SK-N-MC (cell line): Measurements from ENCODE around the gene KLHDC2.

Experiments used
- DNase-seq: peaks from one replicate; pipeline ENCODE4 v3.0.0-alpha.2; 2011; ENCODE audit warnings: low read depth, low spot score
- H3K27ac ChIP-seq: fragments of 200-600 bp; sonication (generic); 2 replicates; pipeline ENCODE4 v1.5.1; 2016; ENCODE audit warnings: mixed run types
- H3K36me3 ChIP-seq: fragments of 200-600 bp; sonication (generic); 2 replicates; pipeline ENCODE4 v1.6.1; 2017; ENCODE audit warnings: antibody characterized with exemption, low read length, mixed read lengths; ENCODE audit not compliant: insufficient read depth
- H3K4me3 ChIP-seq: fragments of 200-600 bp; sonication (generic); 2 replicates; pipeline ENCODE4 v1.5.1; 2016
- H3K9ac ChIP-seq: fragments of 200-600 bp; sonication (generic); 2 replicates; pipeline ENCODE4 v1.8.0; 2017; ENCODE audit warnings: mixed run types, mixed read lengths; ENCODE audit not compliant: insufficient read length
- H3K9me3 ChIP-seq: fragments of 200-600 bp; sonication (generic); 2 replicates; pipeline ENCODE4 v1.6.1; 2017; ENCODE audit warnings: low read depth, mild to moderate bottlenecking, antibody characterized with exemption, low read length, moderate library complexity, mixed read lengths
- EZH2 ChIP-seq: fragments of 200-600 bp; sonication (generic); IDR thresholded peaks from one replicate; pipeline ENCODE4 v1.6.1; 2017; ENCODE audit warnings: antibody characterized with exemption
- FOXP2 ChIP-seq: optimal IDR thresholded peaks from 2 replicates; pipeline ENCODE3; 2011; ENCODE audit warnings: mild to moderate bottlenecking, moderate library complexity; ENCODE audit not compliant: insufficient read depth; ENCODE audit errors: extremely low read length, control extremely low read depth
- POLR2AphosphoS5 ChIP-seq: IDR thresholded peaks from 2 replicates; pipeline ENCODE4 v1.6.1; 2012; ENCODE audit warnings: mild to moderate bottlenecking, low read depth, low read length, borderline replicate concordance

The KLHDC2 gene

DNA sequence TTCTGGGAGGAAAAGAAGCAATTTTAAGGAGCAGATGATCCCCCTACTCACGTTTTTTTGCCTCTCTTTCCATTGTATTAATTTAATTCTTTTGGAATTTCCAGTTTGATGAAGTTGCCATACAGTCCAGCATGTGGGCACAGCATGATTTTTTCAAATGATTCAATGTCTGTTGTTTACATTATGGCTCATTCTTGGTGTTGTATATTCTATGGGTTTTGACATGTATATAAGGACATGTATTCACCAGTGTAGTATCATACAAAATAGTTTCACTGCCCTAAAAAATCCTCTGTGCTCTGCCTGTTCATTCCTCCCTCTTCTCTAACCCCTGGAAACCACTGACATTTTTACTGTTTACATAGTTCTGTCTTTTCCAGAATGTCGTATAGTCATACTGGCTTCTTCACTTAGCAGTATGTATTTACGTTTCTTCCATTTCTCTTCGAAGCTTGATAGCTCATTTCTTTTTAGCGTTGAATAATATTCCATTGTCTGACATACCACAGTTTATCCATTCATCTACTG is 13.3 kb upstream of the KLHDC2 start:
- no peak for TF ChIP-seq EZH2
- no peak for TF ChIP-seq POLR2AphosphoS5
- TF ChIP-seq FOXP2 = no peak
- DNase-seq = no peak

DNA sequence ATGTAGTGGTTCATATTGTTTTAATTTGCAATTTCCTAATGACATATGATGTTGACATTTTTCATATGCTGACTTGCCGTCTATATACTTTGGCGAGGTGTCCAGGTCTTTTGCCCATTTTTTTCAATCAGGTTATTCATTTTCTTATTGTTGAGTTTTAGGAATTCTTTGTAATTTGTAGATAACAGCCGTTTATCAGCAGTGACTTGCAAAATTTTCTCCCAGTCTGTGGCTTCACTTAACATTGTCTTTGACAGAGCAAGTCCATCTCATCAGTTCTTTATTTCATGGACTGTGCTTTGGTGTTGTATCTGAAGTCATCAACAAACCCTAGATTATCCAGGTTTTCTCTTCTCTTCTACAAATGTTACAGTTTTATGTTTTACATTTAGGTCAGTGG is 12.6 kb upstream of the KLHDC2 start:
- Histone ChIP-seq H3K4me3 (no peak overlapping the region), H3K27ac (no peak overlapping the region), H3K36me3 (no peaks in the 10 kb centered on the region), H3K9ac (no peak overlapping the region), H3K9me3 (no peaks in the 10 kb centered on the region)
- no peak for TF ChIP-seq POLR2AphosphoS5
- DNase-seq = no peak

More for the DNA sequence above, 13.3 kb upstream of the KLHDC2 start:
- Histone ChIP-seq H3K9me3 (no peaks in the 10 kb centered on the region), H3K36me3 (no peaks in the 10 kb centered on the region), H3K4me3 (no peak overlapping the region), H3K27ac (no peak overlapping the region), H3K9ac (no peak overlapping the region)

DNA sequence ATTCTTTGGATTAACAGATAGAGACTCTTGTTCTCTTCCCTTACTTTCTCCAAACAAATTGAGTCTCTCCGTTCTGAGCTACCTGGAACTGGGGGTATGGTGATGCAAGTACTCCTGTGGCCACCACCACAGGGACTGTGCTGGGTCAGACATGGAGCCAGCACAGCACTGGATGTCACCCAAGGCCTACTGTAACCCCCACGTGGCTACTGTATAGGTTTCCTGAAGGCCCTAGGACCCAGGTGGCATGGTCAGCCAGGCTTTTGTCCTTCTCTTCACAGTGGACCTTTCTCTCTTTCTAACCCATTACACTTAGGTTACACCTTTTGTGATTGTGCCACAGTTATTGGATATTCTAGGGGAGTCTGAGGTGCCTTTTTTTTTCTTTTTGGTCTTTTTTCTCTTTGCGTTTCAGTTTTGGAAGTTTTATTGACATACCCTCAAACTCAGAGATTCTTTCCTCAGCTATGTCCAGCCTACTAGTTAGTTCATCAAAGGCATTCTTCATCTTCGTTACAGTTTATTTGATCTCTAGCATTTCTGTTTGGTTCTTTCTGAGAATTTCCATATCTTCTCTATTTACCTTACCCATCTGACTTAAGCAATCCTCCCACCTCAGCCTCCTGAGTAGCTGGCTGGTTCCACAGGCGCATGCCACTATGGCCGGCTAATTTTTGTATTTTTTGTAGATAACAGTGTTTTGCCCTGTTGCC is 6.0 kb upstream of the KLHDC2 start:
- H3K9me3 ChIP-seq = no peaks in the 10 kb centered on the region
- H3K36me3 ChIP-seq = no peaks in the 10 kb centered on the region
- H3K4me3 ChIP-seq = no peak overlapping the region
- TF ChIP-seq EZH2 (no peak), POLR2AphosphoS5 (no peak), FOXP2 (no peak)
- H3K9ac ChIP-seq = no peak overlapping the region
- DNase-seq = no peak
- H3K27ac ChIP-seq = no peak overlapping the region

DNA sequence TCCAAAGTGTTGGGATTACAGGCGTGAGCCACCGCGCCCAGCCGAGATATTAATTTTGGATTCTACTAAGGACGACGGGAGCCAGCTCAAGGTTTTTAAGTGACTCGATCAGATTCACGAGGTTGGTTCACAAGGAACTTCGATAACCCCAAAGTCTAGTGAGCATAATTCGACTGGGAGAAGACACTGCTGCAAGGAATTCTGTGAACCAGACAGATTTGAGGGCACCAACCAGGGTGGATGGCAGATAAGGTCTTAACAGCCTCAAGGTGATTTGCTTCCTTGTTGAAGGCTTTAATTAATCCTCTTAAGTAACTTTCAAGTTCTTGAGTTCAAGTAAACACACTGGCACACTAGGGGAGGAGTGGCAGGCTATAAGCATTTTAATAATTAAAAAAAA is 1.1 kb upstream of the KLHDC2 start:
- Histone ChIP-seq H3K4me3 (peak overlapping the region; percentile 96), H3K36me3 (no peaks in the 10 kb centered on the region), H3K9me3 (no peaks in the 10 kb centered on the region), H3K9ac (peak overlapping the region; percentile 95), H3K27ac (peak overlapping the region; percentile 99)
- DNase-seq = no peak
- TF ChIP-seq EZH2 = no peak
- no peak for TF ChIP-seq POLR2AphosphoS5
- TF ChIP-seq FOXP2 = no peak

DNA sequence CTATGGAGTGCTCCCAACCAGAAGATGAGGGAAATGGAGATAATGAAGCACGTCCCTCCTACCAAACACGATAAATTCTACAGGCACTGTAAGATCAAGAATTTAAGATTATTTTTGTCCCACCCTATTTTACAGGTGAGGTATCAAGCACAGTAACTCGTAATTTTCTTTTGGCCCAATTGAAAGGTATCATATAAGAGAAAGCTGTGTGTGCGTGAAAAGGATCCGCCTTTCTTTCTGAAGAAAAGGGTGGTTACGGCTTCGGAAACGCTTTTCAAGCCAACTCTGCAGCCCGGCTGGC is 733 bp upstream of the KLHDC2 start:
- no peak for DNase-seq
- TF ChIP-seq POLR2AphosphoS5 (no peak), FOXP2 (no peak), EZH2 (no peak)
- Histone ChIP-seq H3K9ac (peak overlapping the region; percentile 95), H3K36me3 (no peaks in the 10 kb centered on the region), H3K9me3 (no peaks in the 10 kb centered on the region), H3K27ac (peak overlapping the region; percentile 99), H3K4me3 (peak overlapping the region; percentile 96)

DNA sequence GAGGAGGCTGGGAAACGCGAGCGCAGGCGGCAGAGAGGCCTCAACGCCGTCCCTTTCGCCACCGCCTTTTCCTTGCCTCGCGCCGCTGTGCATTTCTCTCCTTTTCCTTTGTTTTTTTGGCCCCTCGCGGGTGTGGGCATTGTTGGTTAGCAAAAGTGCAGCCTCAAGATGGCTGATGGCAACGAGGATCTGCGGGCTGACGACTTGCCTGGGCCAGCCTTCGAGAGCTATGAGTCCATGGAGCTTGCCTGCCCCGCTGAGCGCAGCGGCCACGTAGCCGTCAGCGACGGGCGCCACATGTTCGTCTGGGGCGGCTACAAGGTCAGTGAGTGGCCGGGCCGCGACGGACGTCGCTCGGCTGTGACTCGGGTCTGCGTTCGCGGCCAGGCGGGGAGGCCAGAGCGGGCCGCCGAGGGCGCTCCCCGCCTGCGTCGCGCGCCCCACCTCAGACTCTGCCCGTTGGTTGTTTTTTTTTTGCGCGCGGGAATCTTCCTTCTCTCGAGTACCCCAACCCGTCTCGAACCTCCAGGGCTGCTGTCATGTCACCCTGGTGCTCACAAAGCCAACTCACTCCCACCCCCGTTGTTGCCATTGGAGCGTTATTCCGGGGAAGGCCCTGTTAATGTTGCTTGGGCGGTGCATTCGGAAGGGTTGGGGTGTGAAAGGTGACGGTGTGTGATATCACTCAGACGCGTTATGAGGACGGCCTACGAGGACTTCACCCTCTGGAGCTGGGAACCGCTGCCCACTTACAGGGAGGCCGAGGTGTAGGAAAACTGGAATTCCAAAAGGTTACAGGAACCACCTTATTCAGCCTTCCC is 558 bp downstream of the KLHDC2 start:
- peak overlapping the region; percentile 96 for H3K4me3 ChIP-seq
- peak overlapping the region; percentile 95 for H3K9ac ChIP-seq
- peak overlapping the region; percentile 99 for H3K27ac ChIP-seq
- TF ChIP-seq EZH2 = no peak
- peak; percentile 47; the same call in 1 of the 2 replicates for TF ChIP-seq POLR2AphosphoS5
- TF ChIP-seq FOXP2 = no peak
- H3K36me3 ChIP-seq = no peaks in the 10 kb centered on the region
- H3K9me3 ChIP-seq = no peaks in the 10 kb centered on the region
- no peak for DNase-seq

DNA sequence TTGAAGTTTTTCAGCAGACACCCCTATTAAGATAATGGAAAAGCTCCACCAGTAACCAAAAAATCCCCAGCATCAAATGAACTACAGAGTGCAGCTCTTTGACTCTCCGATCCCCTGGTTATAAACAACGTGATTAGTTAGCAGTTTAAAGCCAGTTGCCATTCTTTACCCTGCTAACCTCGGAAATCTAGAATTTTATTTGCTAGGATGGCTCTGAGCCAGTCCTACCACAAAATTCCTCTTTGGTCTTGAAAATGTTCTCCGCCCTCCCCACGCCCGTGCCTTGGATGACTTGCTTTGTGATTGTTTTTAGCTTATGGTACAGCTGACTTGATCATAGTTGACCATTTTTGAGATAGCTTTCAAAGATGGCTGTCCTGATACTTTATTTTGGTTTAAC is 1.2 kb downstream of the KLHDC2 start:
- Histone ChIP-seq H3K9ac (peak overlapping the region; percentile 95), H3K27ac (peak overlapping the region; percentile 99; the same call in 1 of the 2 replicates), H3K36me3 (no peaks in the 10 kb centered on the region; the same call in 1 of the 2 replicates), H3K4me3 (peak overlapping the region; percentile 96), H3K9me3 (no peaks in the 10 kb centered on the region)
- no peak for TF ChIP-seq EZH2
- TF ChIP-seq POLR2AphosphoS5 = 0 out of 2 replicates have a peak, but pooled peaks have one; percentile 1
- no peak for DNase-seq

DNA sequence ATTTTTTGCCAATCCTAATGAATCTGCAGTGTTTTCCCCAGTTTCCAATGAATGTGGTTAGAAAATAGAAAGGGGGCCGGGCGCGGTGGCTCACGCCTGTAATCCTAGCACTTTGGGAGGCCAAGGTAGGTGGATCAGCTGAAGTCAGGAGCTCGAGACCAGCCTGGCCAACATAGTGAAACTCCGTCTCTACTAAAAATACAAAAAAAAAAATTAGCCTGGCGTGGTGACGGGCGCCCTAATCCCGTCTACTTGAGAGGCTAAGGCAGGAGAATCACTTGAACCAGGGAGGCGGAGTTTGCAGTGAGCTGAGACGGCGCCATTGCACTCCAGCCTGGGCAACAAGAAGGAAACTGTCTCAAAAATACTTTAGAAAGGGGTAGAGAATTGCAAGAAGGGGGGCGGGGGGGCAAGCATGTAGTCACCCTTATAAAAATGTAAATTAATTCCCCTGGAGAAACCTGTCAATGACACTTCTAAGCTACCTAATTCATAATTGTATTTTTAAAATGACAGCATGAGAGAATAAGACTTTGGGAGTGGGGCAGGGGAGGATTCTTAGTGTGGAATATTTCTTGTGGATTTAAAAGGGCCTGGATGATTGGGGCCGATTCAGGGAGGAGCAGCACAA is 1.7 kb downstream of the KLHDC2 start:
- TF ChIP-seq FOXP2 (no peak), EZH2 (no peak), POLR2AphosphoS5 (no peak)
- no peaks in the 10 kb centered on the region for H3K9me3 ChIP-seq
- peak overlapping the region; percentile 99; the same call in 1 of the 2 replicates for H3K27ac ChIP-seq
- peak overlapping the region; percentile 96 for H3K4me3 ChIP-seq
- H3K36me3 ChIP-seq = peaks cover 3% of the 10 kb centered on the region
- no peak for DNase-seq
- H3K9ac ChIP-seq = peak overlapping the region; percentile 95
